GF-D8 (cell line): ENCODE data around the gene ACOX3.

Source experiments
- DNase-seq: peaks from one replicate; lab custom pipeline; 2025; lab: John Stamatoyannopoulos, UW

The ACOX3 gene

GRCh38 chr4:8404791-8405515 lies 35.6 kb downstream of the ACOX3 start:
- no peak for DNase-seq

- no peak for DNase-seq
These were observed 36.5 kb downstream of the ACOX3 start for GRCh38 chr4:8403976-8404375.

DNA sequence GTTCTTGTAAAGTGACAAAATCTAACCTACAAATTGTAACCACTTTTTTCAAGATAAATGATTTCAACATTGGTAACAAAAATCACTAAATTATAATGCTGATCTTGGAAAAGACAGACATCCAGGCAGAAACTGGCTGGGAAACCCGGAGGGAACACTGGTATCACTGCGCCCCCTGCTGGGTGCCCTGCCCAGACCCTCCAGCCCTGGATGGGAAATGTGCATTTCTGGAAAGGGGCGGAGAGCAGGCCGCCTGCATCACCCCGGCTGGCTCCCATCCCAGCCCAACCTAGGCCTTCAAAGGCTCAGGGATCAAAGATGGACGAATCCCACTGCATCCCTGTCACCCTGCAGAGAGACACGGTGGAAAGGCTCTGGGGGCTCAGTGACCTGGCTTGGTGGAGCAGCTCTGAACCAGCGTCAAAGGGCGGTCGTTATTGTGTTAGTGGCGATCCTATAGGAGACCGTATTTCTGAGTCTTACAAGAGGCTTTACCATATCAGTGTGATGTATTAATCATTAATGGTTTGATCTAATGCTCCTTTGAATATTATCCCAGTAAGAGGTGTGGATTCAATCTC lies 37.3 kb downstream of the ACOX3 start:
- DNase-seq: peak; percentile 31

DNA sequence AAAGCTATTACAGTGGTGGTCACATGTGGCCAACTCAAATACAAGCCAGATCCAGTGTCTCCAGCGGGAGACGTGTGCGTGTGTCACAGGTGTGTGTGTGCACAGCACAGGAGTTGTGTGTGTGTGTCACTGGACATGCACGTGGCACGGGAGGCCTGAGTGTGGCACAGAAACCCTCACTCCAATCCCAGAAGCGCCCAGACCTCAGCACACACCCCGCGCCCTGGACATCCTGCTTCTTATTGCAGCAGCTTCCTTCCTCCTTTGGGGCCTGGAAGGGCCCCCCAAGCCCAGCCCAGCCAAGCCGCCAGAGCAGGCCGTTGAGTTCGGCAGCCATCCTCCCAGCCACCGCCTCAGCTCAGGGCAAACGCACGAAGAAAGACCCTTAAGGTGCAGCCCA lies 37.9 kb downstream of the ACOX3 start:
- peak; percentile 73 for DNase-seq

- no peak for DNase-seq
These were observed 38.3 kb downstream of the ACOX3 start for GRCh38 chr4:8402181-8402597.

DNA sequence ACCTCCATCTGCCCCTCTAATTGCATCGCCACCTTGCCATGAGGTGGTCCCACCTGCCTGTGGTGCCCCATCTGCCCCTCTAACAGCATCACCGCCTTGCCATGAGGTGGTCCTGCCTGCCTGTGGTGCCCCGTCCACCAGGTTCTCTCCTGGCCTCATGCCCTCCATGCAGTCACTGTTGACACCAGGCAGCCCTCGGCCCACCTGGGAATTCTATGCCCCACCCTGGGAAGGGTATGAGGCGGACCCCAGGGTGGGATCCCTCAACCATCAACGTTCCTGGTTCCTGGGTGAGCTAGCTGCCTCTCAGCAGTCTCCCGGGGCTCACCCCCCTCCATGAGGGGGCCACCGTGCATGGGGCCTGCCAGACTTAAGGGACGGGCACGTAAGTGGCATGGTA lies 38.9 kb downstream of the ACOX3 start:
- DNase-seq: no peak

DNA sequence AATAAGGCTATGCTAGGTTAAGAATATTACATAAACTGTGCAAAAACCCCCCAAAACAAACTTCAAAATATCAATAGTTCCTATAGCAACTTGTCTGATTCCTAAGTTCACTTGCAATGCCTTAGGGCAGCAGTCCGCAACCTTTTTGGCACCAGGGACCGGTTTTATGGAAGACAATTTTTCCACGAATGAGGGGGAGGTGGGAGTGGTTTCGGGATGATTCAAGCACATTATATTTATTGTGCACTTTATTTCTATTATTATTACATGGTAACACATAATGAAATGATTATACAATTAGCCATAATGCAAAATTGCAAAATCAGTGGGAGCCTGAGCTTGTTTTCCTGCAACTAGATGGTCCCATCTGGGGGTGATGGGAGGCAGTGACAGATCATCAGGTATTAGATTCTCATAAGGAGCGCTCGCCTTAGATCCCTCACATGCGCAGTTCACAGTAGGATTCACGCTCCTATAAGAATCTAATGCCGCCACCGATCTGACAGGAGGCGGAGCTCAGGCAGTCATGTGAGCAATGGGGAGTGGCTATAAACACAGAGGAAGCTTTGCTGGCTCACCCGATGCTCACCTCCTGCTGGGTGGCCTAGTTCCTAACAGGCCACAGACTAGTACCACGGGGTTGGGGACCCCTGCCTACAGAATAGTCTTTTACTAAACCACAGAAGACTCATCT lies 39.7 kb downstream of the ACOX3 start:
- DNase-seq: no peak

- no peak for DNase-seq
These were observed 41.2 kb downstream of the ACOX3 start for GRCh38 chr4:8399298-8399697.

- peak; percentile 33 for DNase-seq
These were observed 42.2 kb downstream of the ACOX3 start for GRCh38 chr4:8398347-8398746.

GRCh38 chr4:8396762-8397406 lies 43.6 kb downstream of the ACOX3 start:
- DNase-seq: no peak

DNA sequence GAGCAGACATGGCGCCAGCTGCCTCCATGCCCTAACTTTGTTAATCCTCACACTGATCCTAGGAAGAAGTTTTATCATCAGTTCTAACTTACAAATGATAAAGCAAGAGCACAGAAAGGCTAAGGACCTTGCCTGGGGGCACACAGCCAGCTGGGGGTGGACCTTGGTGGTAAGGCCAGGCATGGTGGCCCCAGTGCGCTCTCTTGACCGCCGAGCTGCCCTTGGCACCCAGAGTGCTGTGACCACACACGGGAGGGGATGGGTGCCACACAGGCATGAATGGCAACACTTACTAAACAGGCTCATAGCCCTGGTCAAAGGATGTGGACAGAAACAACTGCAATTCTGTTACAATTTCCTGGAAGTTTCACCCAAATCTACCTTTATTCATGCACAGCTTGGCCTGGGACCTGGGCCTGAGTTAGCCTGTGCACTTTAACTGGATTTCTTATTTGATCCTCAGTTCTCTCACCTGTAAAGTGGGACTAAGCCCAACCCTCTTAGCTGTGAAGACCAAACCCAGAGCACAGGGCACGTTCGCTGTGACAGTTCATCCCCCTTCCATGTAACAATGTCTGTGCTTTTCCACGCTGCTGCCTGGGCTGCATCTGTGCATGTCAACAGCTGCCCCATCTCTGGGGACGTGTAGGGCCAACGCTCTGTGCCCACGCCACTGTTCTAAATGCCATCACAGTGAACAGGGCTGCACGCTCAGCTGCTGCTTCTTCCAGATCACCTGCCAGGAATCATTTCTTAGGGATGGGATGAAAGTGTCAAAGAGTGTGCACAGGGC lies 44.8 kb downstream of the ACOX3 start:
- DNase-seq: no peak

DNA sequence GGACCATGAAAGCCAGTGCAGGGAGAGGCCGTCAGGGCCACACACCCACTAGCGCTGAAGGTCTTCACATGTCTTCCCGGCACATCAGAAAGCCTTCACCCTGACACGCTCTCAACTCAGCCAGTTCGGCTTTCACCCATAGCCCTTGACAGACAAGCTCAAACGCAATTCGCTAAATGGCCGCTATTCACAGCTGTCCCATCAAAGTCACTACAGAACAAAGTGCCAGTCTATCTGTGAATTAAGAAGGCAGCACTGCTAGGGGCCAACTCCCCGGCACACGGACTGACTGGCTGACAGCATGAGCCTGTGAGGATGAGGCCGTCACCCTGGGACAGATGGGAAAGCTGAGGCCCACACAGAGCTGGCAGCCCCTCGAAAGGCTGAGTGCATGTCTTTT lies 45.7 kb downstream of the ACOX3 start:
- DNase-seq: no peak

- no peak for DNase-seq
These were observed 46.4 kb downstream of the ACOX3 start for GRCh38 chr4:8394061-8394519.

- no peak for DNase-seq
These were observed 46.9 kb downstream of the ACOX3 start for GRCh38 chr4:8393593-8394038.

- no peak for DNase-seq
These were observed 47.8 kb downstream of the ACOX3 start for GRCh38 chr4:8392591-8393190.

DNA sequence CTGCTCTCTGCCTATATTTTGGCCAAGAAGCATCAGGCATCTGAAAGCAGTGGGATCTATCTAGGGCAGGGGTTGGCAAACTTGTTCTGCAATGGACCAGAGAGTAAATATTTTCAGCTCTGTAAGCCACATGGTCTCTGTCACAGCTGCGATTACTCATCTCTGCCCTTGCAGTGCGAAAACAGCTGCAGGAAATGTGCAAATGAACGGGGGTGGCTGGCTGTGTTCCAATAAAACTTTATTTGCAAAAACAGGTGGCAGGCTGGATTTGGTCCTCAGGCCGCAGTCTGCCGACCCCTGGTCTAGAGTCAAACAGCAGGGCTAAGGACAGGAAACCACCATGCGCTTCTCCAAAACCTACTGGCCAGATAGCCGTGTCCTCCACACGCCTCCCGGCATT lies 48.6 kb downstream of the ACOX3 start:
- no peak for DNase-seq

- no peak for DNase-seq
These were observed 49.5 kb downstream of the ACOX3 start for GRCh38 chr4:8391071-8391470.

DNA sequence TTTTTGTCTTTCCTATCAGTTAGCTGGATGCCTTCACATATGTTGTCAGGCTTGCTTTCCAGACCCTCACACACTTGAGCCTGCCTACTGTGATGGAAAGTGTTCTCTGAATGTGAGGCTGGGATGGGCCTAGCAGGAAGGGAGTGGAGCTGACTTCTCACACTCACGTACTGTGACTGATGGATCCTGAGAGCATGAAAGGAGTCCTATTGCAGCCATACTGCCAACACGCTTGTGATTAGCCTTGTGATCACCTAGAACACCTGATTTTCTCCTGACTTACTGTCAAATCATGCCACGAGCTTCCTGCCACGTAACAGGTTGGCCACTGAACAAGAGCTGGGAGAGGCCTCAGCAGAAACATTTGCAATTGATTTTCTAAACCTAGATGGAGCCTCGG lies 49.9 kb downstream of the ACOX3 start:
- no peak for DNase-seq

GRCh38 chr4:8388528-8388870 lies 52.0 kb downstream of the ACOX3 start:
- DNase-seq: no peak

GRCh38 chr4:8387615-8388527 lies 52.7 kb downstream of the ACOX3 start:
- DNase-seq: no peak
